ENCODE measurements around the gene VCAN.

VCAN gene

DNA sequence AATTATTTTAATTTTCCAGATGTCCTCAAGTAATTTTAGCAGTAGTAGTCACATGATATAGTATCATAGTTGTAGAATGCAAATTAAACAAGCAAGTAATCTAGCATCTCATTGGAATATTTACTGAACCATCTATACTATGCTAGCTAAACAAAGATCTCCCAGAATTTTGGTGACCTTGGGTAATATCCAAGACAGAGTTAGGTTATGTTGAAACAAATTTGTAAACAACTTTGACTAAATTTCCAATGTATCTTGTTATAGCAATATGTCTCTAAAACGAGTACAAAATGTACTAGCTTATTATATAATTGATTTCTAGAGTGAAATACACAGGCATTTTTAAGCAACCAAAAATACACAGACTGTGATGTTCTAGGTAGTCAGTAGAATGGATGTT is 41.5 kb downstream of the VCAN start:
- H3K9ac ChIP-seq (ENCODE audit: low read depth in 1 of 2, low read length in 2 of 2) = no peak overlapping the region
- H3K9me3 ChIP-seq (ENCODE audit: control insufficient read depth in 1 of 2, low read length in 2 of 2) = no peaks in the 10 kb centered on the region
- no peaks in the 10 kb centered on the region for H3K36me3 ChIP-seq (ENCODE audit: control insufficient read depth in 1 of 2, insufficient read depth in 2 of 2, low read length in 2 of 2)
- H3K4me1 ChIP-seq (ENCODE audit: control insufficient read depth in 1 of 2, insufficient read depth in 2 of 2, low read length in 2 of 2) = no peaks in the 10 kb centered on the region
- no peak overlapping the region for H3K4me3 ChIP-seq (ENCODE audit: low read depth in 1 of 2, low read length in 2 of 2)
- no peak overlapping the region for H3K27ac ChIP-seq (ENCODE audit: low read depth, low read length)
- no peaks in the 10 kb centered on the region for H3K27me3 ChIP-seq (ENCODE audit: control insufficient read depth in 1 of 2, insufficient read depth in 2 of 2, low read length in 2 of 2)

DNA sequence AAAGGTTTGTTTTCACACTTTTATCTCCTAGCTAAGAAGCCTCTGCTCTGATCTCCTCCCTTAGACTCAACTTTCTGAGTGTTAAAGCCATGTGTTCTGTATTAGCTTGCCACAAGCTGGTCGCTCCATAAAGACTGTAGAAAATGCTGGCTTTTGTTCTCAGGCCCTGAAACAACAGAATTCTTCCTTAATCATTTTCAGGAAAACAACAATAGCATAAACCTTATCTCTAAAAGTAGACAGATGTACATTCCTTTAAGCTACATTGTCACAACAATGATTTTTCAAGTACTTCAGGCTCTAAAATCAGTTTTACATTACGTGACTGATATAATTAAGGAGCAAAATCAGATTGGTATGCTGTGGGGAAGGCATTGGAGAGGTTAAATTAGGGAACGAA is 41.9 kb downstream of the VCAN start:
- no peaks in the 10 kb centered on the region for H3K36me3 ChIP-seq (ENCODE audit: control insufficient read depth in 1 of 2, insufficient read depth in 2 of 2, low read length in 2 of 2)
- no peaks in the 10 kb centered on the region for H3K4me1 ChIP-seq (ENCODE audit: control insufficient read depth in 1 of 2, insufficient read depth in 2 of 2, low read length in 2 of 2)
- H3K4me3 ChIP-seq (ENCODE audit: low read depth in 1 of 2, low read length in 2 of 2) = no peak overlapping the region
- H3K27ac ChIP-seq (ENCODE audit: low read depth, low read length) = no peak overlapping the region
- H3K9me3 ChIP-seq (ENCODE audit: control insufficient read depth in 1 of 2, low read length in 2 of 2) = no peaks in the 10 kb centered on the region
- H3K9ac ChIP-seq (ENCODE audit: low read depth in 1 of 2, low read length in 2 of 2) = no peak overlapping the region
- H3K27me3 ChIP-seq (ENCODE audit: control insufficient read depth in 1 of 2, insufficient read depth in 2 of 2, low read length in 2 of 2) = no peaks in the 10 kb centered on the region

DNA sequence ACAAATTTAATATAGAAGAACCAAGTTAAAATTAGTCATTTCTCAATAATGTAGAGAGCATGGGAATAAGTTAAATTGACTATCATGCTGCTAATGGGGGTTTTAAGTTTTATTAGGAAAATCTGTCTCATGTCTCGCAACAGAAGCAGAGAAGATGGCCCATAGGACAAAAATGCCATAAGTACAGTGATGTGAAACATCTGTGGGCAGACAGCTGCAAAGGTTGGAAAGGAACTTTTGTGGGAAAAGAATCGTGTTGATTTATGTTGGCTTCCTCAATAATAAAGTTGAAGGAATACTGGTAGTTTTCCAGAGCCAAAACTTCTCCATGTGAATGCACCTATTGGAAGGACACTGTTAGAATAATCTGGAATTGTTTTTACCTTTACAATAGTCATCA is 44.8 kb downstream of the VCAN start:
- Histone ChIP-seq H3K27me3 (ENCODE audit: control insufficient read depth in 1 of 2, insufficient read depth in 2 of 2, low read length in 2 of 2) (no peaks in the 10 kb centered on the region), H3K27ac (ENCODE audit: low read depth, low read length) (no peak overlapping the region), H3K9ac (ENCODE audit: low read depth in 1 of 2, low read length in 2 of 2) (no peak overlapping the region), H3K36me3 (ENCODE audit: control insufficient read depth in 1 of 2, insufficient read depth in 2 of 2, low read length in 2 of 2) (no peaks in the 10 kb centered on the region), H3K4me1 (ENCODE audit: control insufficient read depth in 1 of 2, insufficient read depth in 2 of 2, low read length in 2 of 2) (no peaks in the 10 kb centered on the region), H3K9me3 (ENCODE audit: control insufficient read depth in 1 of 2, low read length in 2 of 2) (no peaks in the 10 kb centered on the region), H3K4me3 (ENCODE audit: low read depth in 1 of 2, low read length in 2 of 2) (no peak overlapping the region)

DNA sequence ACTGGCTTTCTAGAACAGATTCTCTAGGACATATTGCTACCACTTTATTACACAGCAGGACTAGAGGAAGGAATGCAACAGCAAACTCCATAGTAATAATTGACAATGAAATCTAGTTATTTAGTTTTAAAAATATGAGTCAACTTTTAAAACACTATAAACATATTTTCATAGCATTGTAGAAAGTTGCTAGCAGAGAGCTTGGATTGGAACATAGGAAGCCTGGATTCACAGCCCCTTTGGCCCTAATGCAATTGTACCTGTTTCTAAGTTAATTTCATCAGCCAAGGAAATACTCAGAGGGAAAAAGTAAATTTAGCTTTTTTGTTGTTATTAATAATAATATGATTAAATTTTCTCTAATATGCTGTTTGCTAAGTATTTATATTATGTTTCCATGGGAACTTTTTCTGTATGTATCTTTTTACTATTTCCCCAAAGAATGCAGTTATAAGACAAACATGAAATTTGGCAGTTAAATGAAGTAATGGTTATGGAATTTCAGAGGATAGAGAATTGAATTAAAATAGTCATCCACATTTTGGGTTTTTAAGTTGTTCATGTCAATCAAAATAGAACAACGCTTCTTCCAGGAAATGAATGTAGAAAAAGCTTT is 45.6 kb downstream of the VCAN start:
- H3K36me3 ChIP-seq (ENCODE audit: control insufficient read depth in 1 of 2, insufficient read depth in 2 of 2, low read length in 2 of 2) = no peaks in the 10 kb centered on the region
- no peaks in the 10 kb centered on the region for H3K27me3 ChIP-seq (ENCODE audit: control insufficient read depth in 1 of 2, insufficient read depth in 2 of 2, low read length in 2 of 2)
- no peak overlapping the region for H3K27ac ChIP-seq (ENCODE audit: low read depth, low read length)
- H3K4me3 ChIP-seq (ENCODE audit: low read depth in 1 of 2, low read length in 2 of 2) = no peak overlapping the region
- H3K9ac ChIP-seq (ENCODE audit: low read depth in 1 of 2, low read length in 2 of 2) = no peak overlapping the region
- no peaks in the 10 kb centered on the region for H3K9me3 ChIP-seq (ENCODE audit: control insufficient read depth in 1 of 2, low read length in 2 of 2)
- no peaks in the 10 kb centered on the region for H3K4me1 ChIP-seq (ENCODE audit: control insufficient read depth in 1 of 2, insufficient read depth in 2 of 2, low read length in 2 of 2)

DNA sequence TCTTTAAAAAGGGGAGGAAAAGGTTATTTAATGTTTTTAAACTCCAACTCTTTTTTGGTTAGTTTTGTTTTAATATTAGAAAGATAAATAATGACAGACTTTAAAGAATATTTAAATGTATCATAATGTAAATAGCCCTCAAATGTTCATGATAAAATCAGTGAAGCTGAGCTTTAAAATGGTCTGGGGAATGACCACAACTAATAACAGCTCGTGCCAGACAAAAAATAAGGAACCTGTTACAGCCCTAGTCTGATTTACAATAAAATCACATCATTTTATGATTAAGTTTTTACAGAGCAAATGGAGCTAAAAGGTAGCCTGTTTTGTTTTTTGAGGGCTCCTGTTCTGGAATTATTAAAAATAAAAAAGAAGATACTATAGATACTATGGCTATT is 46.1 kb downstream of the VCAN start:
- Histone ChIP-seq H3K27ac (ENCODE audit: low read depth, low read length) (no peak overlapping the region), H3K4me1 (ENCODE audit: control insufficient read depth in 1 of 2, insufficient read depth in 2 of 2, low read length in 2 of 2) (no peaks in the 10 kb centered on the region), H3K9ac (ENCODE audit: low read depth in 1 of 2, low read length in 2 of 2) (no peak overlapping the region), H3K36me3 (ENCODE audit: control insufficient read depth in 1 of 2, insufficient read depth in 2 of 2, low read length in 2 of 2) (no peaks in the 10 kb centered on the region), H3K27me3 (ENCODE audit: control insufficient read depth in 1 of 2, insufficient read depth in 2 of 2, low read length in 2 of 2) (no peaks in the 10 kb centered on the region), H3K9me3 (ENCODE audit: control insufficient read depth in 1 of 2, low read length in 2 of 2) (no peaks in the 10 kb centered on the region), H3K4me3 (ENCODE audit: low read depth in 1 of 2, low read length in 2 of 2) (no peak overlapping the region)

DNA sequence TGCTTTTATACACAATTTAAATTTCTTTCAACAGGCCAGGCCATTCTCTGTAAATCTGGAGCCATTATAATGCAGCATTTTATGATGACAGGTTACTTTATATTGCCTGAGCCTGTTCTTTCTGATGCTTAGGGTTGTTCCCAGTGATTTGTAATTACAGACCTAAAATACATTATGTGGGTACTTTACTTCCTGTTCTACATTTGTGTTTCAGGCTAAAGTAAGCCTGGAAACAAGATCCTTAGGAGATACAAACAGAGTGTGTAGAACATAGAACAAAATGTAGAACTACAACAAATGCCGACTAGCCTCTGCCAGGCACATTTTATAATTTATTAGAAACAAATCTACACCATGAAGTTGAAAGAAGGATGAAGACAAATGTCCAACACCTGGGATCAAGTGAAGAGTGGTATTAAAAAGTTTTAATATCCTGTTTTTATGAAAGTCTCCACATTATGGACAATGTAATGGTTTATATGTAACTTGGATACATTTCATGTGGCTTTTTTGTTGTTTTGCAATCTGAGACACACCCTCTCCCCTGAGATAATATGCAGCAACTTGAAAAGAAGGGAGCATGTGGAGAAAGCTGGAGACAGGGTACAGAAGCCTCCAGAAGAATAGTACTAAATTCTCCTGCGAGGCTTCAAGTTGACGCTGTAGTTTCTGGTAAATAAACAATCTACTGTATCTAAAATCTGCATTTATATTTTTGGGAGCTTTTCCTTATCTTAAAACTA is 46.9 kb downstream of the VCAN start:
- no peak overlapping the region for H3K9ac ChIP-seq (ENCODE audit: low read depth in 1 of 2, low read length in 2 of 2)
- no peaks in the 10 kb centered on the region for H3K9me3 ChIP-seq (ENCODE audit: control insufficient read depth in 1 of 2, low read length in 2 of 2)
- H3K36me3 ChIP-seq (ENCODE audit: control insufficient read depth in 1 of 2, insufficient read depth in 2 of 2, low read length in 2 of 2) = no peaks in the 10 kb centered on the region
- H3K27me3 ChIP-seq (ENCODE audit: control insufficient read depth in 1 of 2, insufficient read depth in 2 of 2, low read length in 2 of 2) = no peaks in the 10 kb centered on the region
- no peak overlapping the region for H3K4me3 ChIP-seq (ENCODE audit: low read depth in 1 of 2, low read length in 2 of 2)
- no peaks in the 10 kb centered on the region for H3K4me1 ChIP-seq (ENCODE audit: control insufficient read depth in 1 of 2, insufficient read depth in 2 of 2, low read length in 2 of 2)
- H3K27ac ChIP-seq (ENCODE audit: low read depth, low read length) = no peak overlapping the region

DNA sequence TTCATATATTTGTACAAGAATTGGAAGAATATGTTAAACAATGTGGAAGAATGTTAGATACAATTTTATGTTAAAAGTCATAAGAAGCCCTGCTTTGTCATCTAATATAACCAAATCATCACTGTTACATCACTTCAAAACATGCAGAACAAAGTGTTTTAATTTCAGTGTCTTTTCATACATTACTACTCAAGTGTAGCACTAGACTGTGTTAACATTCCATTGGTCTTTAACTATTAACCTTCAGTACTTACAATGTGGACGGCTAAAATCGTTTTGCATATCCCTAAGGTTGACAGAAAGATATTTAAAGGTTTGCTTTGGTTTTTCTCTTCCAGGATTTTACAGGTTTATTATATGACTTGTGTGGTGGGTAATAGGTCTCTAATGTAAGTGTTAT is 50.9 kb downstream of the VCAN start:
- Histone ChIP-seq H3K4me3 (ENCODE audit: low read depth in 1 of 2, low read length in 2 of 2) (no peak overlapping the region), H3K4me1 (ENCODE audit: control insufficient read depth in 1 of 2, insufficient read depth in 2 of 2, low read length in 2 of 2) (no peaks in the 10 kb centered on the region), H3K9me3 (ENCODE audit: control insufficient read depth in 1 of 2, low read length in 2 of 2) (no peaks in the 10 kb centered on the region), H3K27me3 (ENCODE audit: control insufficient read depth in 1 of 2, insufficient read depth in 2 of 2, low read length in 2 of 2) (no peaks in the 10 kb centered on the region), H3K36me3 (ENCODE audit: control insufficient read depth in 1 of 2, insufficient read depth in 2 of 2, low read length in 2 of 2) (no peaks in the 10 kb centered on the region), H3K27ac (ENCODE audit: low read depth, low read length) (no peak overlapping the region), H3K9ac (ENCODE audit: low read depth in 1 of 2, low read length in 2 of 2) (no peak overlapping the region)

DNA sequence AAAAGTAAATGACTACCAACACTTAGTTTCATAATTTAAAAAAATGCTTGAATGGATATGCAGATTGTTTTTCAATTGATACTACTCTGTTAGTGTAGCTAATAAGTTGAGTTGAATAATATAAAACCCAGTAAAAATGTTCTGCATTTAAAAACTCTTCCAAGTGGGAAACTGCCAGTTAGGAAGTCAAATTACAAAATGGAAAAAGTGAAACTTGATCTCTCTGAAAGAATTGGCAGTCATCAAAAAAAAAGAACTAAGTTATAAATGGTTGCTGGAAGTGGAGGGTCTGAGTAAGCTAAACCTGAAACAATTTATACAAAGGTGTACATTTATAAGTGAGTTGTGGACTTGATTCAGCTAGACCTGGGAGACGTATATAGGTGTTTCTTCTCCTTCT is 52.4 kb downstream of the VCAN start:
- Histone ChIP-seq H3K9ac (ENCODE audit: low read depth in 1 of 2, low read length in 2 of 2) (no peak overlapping the region), H3K36me3 (ENCODE audit: control insufficient read depth in 1 of 2, insufficient read depth in 2 of 2, low read length in 2 of 2) (no peaks in the 10 kb centered on the region), H3K9me3 (ENCODE audit: control insufficient read depth in 1 of 2, low read length in 2 of 2) (no peaks in the 10 kb centered on the region), H3K4me1 (ENCODE audit: control insufficient read depth in 1 of 2, insufficient read depth in 2 of 2, low read length in 2 of 2) (no peaks in the 10 kb centered on the region), H3K27ac (ENCODE audit: low read depth, low read length) (no peak overlapping the region), H3K4me3 (ENCODE audit: low read depth in 1 of 2, low read length in 2 of 2) (no peak overlapping the region), H3K27me3 (ENCODE audit: control insufficient read depth in 1 of 2, insufficient read depth in 2 of 2, low read length in 2 of 2) (no peaks in the 10 kb centered on the region)

DNA sequence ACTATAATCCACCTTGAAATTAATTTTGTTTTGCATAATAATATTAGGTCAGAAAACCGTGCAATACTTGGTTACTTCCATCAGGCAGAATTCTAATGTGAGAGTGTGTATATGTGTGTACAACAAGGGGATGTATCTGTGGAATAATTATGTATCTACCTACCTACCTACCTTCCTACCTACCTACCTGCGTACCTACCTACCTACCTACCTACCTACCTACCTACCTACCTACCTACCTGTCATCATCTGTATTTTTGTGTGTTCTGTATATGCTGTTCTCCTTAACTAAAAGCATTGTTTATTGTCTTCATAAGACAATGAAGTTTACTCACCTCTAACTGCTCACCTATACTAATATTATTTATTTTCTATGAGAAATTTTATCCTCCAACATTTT is 52.8 kb downstream of the VCAN start:
- Histone ChIP-seq H3K27ac (ENCODE audit: low read depth, low read length) (no peak overlapping the region), H3K36me3 (ENCODE audit: control insufficient read depth in 1 of 2, insufficient read depth in 2 of 2, low read length in 2 of 2) (no peaks in the 10 kb centered on the region), H3K4me3 (ENCODE audit: low read depth in 1 of 2, low read length in 2 of 2) (no peak overlapping the region), H3K9ac (ENCODE audit: low read depth in 1 of 2, low read length in 2 of 2) (no peak overlapping the region), H3K4me1 (ENCODE audit: control insufficient read depth in 1 of 2, insufficient read depth in 2 of 2, low read length in 2 of 2) (no peaks in the 10 kb centered on the region), H3K27me3 (ENCODE audit: control insufficient read depth in 1 of 2, insufficient read depth in 2 of 2, low read length in 2 of 2) (no peaks in the 10 kb centered on the region), H3K9me3 (ENCODE audit: control insufficient read depth in 1 of 2, low read length in 2 of 2) (no peaks in the 10 kb centered on the region)

DNA sequence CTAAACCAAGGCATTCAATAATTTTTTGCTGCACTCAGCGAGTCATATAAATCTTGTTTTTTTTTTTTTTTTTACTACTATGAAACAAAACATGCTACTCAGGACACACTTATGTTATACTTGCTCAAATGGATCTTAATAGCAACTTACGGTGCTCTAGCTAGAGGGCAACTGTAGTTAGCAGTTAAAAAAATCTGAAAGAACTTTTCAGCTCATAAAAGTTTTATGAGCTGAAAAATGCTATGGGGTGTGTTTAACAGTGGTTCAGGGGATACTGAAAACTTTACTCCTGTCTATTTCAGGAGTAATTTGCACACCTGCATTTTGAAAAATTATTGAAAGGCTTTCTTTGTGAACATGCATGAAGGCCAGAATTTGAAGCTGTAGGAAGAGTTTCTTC is 53.4 kb downstream of the VCAN start:
- no peak overlapping the region for H3K27ac ChIP-seq (ENCODE audit: low read depth, low read length)
- H3K27me3 ChIP-seq (ENCODE audit: control insufficient read depth in 1 of 2, insufficient read depth in 2 of 2, low read length in 2 of 2) = no peaks in the 10 kb centered on the region
- no peaks in the 10 kb centered on the region for H3K4me1 ChIP-seq (ENCODE audit: control insufficient read depth in 1 of 2, insufficient read depth in 2 of 2, low read length in 2 of 2)
- no peak overlapping the region for H3K4me3 ChIP-seq (ENCODE audit: low read depth in 1 of 2, low read length in 2 of 2)
- no peaks in the 10 kb centered on the region for H3K9me3 ChIP-seq (ENCODE audit: control insufficient read depth in 1 of 2, low read length in 2 of 2)
- no peaks in the 10 kb centered on the region for H3K36me3 ChIP-seq (ENCODE audit: control insufficient read depth in 1 of 2, insufficient read depth in 2 of 2, low read length in 2 of 2)
- no peak overlapping the region for H3K9ac ChIP-seq (ENCODE audit: low read depth in 1 of 2, low read length in 2 of 2)
